ENCODE results near the gene FKBP9.
"Not testable (repeated sequence)": the region's sequence is repeated elsewhere in the genome, so short reads cannot be mapped to it uniquely, and the experiment has no call there.

GRCh38 chr7:32971967-32972366 lies 14.7 kb downstream of the FKBP9 start:
- not testable (repeated sequence) for TF ChIP-seq POLR2AphosphoS5 (IDR thresholded peaks at IDR 0.05; ENCODE audit: borderline replicate concordance, low read depth, low read length); EZH2 (IDR thresholded peaks at IDR 0.05); FOXP2 (optimal IDR thresholded peaks at IDR 0.05; ENCODE audit: control extremely low read depth, extremely low read length, insufficient read depth)
